GM12874 (cell line): Measurements from ENCODE around the gene ELL2.

Experiments used
- CTCF ChIP-seq: IDR thresholded peaks from 2 replicates; pipeline ENCODE4 v1.5.1; 2011; ENCODE audit warnings: low read depth, mild to moderate bottlenecking, control low read depth, low read length, moderate library complexity; ENCODE audit not compliant: insufficient read depth

ELL2 gene

GRCh38 chr5:95983080-95983479 lies 21.4 kb upstream of the ELL2 start:
- no peak for TF ChIP-seq CTCF

- TF ChIP-seq CTCF, result no peak
Observed at GRCh38 chr5:95976606-95977005, 15.0 kb upstream of the ELL2 start.

DNA sequence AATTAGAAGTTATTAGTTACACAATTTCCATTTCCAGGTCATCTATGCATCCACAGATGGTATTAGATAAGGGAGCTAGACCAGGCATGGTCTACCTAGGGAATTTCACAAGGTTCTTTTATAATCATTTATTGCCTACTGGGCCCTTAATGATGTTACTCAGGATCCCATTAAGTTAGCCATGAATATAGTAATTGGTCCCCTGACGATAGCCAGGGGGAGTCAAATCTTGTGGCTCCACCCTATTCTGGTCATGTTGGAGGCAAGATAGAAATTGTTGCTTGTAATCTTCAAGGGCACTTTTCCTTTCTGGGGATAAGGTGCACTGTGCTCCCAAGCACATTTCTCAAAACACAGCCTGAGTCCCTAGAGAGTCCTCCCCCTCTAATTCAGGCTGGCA lies 14.1 kb upstream of the ELL2 start:
- TF ChIP-seq CTCF, result no peak

- no peak for TF ChIP-seq CTCF
Observed at GRCh38 chr5:95973793-95974325, 12.2 kb upstream of the ELL2 start.

- no peak for TF ChIP-seq CTCF
Observed at GRCh38 chr5:95972196-95972595, 10.5 kb upstream of the ELL2 start.

GRCh38 chr5:95970359-95970704 lies 8.7 kb upstream of the ELL2 start:
- no peak for TF ChIP-seq CTCF

- no peak for TF ChIP-seq CTCF
Observed at GRCh38 chr5:95969651-95970358, 8.2 kb upstream of the ELL2 start.

DNA sequence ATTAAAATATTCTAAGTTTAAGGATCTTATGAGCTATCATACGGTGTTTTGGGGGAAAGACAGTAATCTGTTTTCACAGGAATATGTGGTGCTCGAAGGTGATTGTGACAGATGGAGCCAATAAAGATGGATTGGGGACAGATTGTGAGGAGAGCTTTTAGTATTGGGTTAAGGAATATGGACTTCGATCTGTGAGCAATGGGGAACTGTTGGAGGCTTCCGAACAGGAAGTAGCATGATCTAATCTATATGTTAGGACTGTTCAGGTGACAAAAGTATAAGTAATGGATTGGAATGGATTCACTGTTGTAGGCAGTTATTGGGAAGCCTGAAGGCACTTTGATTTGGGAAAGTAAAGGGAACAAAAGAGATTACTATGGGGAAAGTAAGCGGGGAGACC lies 7.4 kb upstream of the ELL2 start:
- TF ChIP-seq CTCF, result no peak
